Activated CD4-positive, alpha-beta T cell treated with anti-CD3 and anti-CD28 coated beads, Interleukin-10, Interleukin-2, amounts not matched to agents 100 ng/mL and 50 ng/mL, durations not matched to agents 16 hours and 8 hours (primary cell): ENCODE results near the gene CNOT6.
"Not testable (repeated sequence)": the region's sequence is repeated elsewhere in the genome, so short reads cannot be mapped to it uniquely, and the experiment has no call there.

Experiments used
- DNase-seq: peaks from one replicate; pipeline ENCODE4 v3.0.0-alpha.2; 2020

The CNOT6 gene

GRCh38 chr5:180494060-180494509 is at the start of gene CNOT6:
CNOT6 (plus strand) TSS chr5:180494379; CDS start chr5:180529277, 34,898 bp downstream.
- peak; percentile 95 for DNase-seq

DNA sequence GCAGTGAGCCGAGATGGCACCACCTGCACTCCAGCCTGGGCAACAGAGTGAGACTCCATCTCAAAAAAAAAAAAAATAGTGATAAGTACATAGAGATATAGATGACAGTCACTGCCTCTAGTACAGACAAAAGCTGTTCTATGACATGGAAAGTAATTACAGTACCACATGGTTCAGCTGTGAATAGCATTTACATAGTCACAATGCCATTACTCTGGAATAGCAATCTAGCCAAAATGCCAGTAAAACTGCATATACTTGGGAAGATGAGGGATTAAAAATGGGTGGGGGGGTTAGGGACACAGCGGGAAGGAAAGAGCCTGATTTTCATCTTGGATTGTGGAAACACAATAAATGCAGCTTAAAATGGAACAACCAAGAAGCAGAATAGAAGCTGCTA is 39.4 kb upstream of the CNOT6 start:
- DNase-seq: no peak

- DNase-seq: no peak
These were observed 38.3 kb upstream of the CNOT6 start for GRCh38 chr5:180455872-180456271.

- no peak for DNase-seq
These were observed 37.4 kb upstream of the CNOT6 start for GRCh38 chr5:180456792-180457191.

DNA sequence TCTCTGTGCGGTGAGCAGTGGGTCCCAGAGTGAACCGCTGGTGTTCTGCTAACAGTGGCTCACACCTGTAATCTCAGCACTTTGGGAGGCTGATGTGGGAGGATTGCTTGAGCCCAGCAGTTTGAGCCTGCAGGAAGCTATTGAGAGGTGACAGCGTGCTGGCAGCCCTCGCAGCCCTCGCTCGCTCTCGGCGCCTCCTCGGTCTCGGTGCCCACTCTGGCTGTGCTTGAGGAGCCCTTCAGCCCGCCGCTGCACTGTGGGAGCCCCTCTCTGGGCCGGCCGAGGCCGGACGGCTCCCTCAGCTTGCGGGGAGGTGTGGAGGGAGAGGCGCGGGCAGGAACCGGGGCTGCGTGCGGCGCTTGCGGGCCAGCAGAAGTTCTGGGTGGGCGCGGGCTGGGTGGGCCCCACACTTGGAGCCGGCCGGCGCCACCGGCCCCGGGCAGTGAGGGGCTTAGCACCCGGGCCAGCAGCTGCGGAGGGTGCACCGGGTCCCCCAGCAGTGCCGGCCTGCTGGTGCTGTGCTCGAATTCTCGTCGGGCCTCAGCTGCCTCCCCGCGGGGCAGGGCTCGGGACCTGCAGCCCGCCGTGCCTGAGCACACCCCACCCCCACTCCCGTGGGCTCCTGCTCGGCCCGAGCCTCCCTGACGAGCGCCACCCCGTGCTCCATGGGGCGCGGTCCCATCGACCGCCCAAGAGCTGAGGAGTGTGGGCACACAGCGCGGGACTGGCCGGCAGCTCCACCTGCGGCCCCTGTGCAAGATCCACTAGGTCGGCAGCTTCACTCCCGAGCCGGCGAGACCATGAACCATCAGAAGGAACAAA is 35.1 kb upstream of the CNOT6 start:
- not testable (repeated sequence) for DNase-seq

DNA sequence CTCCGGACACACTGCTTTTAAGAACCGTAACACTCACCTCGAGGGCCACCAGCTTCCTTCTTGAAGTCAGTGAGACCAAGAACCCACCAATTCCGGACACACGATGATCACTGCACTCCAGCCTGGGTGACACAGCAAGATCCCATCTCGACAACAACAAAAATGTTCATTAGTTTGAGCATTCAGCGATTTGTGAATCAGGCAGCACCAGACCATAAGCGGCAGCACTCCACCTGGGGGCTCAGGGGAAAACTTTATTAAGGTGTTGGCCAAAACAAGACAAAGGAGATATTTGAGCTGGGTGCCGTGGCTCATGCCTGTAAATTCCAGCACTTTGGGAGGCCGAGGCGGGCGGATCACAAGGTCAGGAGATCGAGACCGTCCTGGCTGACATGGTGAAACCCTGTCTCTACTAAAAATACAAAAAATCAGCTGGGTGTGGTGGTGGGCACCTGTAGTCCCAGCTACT is 34.5 kb upstream of the CNOT6 start:
- not testable (repeated sequence) for DNase-seq

GRCh38 chr5:180460834-180461233 is 33.3 kb upstream of the CNOT6 start:
- no peak for DNase-seq

GRCh38 chr5:180461303-180461702 is 32.9 kb upstream of the CNOT6 start:
- no peak for DNase-seq

- DNase-seq: no peak
These were observed 30.8 kb upstream of the CNOT6 start for GRCh38 chr5:180463216-180463900.

- no peak for DNase-seq
These were observed 30.1 kb upstream of the CNOT6 start for GRCh38 chr5:180463916-180464602.

DNA sequence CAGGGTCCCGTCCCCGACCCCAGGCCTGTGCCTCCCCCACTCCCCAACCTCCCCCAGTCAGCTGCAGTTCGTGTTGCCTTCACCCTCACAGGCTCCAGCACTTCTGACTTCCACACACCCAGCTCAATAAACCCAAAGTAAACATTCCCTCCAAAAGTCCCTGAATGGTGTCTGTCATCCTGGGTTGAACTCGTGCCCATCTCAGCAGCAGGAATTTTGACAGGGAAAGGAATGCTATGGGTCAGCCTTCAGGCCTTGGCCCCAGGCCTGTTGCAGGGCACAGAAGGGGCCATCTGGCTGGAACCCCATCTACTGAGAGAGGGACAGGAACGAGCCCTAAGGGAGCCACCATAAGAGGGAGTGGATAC is 29.6 kb upstream of the CNOT6 start:
- no peak for DNase-seq

GRCh38 chr5:180465052-180465451 is 29.1 kb upstream of the CNOT6 start:
- DNase-seq: not testable (repeated sequence)

DNA sequence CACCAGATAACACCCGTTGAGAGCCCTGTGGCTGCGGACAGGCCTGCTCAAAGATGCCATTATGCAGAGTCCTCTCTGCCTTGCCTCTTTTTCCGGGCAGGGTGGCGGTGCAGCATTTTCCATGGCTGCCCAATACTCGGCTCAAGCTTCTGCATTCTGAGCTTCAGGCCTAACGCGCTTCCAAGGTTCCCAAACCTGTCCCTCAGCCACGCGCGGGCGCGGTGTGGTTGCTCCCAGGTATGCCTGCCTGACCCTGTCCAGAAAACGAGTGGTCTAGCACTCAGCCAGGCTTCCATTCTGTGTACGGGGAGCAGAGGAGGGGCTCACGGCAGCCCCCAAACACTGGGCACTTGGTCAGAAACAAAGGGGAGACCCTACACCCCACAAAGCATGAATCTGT is 27.9 kb upstream of the CNOT6 start:
- DNase-seq: no peak

- no peak for DNase-seq
These were observed 26.9 kb upstream of the CNOT6 start for GRCh38 chr5:180467028-180467975.

DNA sequence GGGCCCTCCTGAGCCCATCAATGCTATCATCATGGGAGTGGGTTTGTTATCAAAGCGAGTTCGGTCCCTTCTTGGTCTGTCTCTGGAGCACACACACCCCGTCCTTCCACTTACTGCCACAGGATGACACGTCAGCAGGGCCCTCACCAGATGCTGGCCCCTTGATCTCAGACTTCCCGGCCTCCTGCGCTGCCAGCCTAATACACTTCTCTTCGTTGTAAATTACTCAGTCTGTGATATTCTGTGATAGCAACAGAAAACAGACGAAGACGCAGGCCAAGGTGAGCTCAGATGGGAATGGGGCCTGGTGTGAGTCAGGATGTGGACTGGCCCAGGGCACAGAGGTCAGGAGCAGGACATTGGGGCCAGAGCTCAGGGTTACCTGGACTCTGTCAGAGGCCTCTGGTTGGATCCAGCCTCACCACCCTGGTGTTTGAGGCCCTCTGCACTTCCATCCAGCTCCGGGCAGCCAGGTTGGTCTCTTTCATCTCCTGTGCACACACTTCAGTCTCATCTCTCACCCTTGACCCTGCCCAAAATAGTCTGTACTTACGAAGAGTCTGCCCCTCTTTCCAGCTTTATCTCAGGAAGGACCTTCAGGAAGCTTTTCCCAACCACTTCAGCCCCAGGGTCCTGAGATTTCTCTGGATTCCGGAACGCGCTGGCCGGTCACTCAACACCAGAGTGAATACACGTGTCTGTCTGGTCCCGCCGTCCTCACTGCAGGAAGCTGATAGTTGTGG is 26.0 kb upstream of the CNOT6 start:
- DNase-seq: no peak

DNA sequence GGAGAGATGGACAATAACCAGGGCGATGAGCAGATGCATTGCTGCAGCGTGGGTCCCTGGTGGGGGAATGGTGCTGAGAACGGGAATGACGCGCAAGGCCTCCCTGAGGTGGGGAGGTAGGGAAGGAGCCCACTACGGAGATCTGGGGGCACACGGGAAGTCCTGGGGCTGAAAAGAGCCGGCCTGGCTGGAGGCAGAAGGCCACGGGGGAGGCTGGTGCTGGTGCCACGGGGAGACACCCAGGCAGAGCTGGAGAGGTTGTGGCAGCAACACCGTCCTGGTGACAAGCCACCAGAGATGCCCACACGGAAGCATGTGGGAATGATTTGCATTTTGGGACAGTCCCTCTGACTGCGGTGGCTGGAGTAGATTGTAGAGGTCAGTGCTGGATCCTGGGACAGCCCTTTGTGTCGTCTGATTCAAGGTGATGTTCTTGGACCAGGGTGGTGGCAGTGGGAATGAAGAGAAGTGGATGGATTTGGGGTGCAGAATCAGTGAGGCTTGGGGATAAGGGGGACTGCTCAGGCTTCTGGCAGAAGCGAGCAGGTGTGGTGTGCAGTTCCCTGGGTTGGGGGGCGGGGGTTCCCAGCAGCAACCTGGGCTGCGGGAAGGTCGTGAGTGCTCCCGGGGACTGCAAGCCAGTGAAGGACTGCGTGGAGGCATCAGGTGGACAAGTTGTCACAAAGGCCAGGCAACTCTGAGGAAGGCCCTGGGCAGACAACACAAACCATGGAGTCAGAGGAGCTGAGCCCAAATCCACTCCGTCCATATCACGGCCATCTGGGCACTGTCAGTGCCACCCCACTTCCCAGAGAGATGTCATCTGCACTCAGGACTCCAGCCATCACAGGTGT is 25.2 kb upstream of the CNOT6 start:
- no peak for DNase-seq

- DNase-seq: no peak
These were observed 24.7 kb upstream of the CNOT6 start for GRCh38 chr5:180469586-180469865.

DNA sequence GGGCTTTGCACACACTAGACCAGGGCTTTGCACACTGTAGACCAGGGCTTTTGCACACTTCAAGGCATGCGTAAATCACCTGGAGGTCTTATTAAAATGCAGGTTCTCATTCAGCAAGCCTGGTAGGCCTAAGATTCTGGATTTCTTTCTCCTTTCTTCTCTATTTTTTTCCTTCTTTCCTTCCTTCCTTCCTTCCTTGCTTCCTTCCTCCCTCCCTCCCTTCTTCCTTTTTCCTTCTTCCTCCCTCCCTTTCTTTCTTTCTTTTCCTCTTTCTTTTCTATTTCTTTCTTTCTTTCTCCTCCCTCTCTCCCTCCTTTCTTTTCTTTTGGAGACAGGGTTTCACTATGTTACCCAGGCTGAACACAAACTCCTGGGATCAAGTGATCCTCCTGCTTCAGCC is 24.3 kb upstream of the CNOT6 start:
- DNase-seq: no peak

DNA sequence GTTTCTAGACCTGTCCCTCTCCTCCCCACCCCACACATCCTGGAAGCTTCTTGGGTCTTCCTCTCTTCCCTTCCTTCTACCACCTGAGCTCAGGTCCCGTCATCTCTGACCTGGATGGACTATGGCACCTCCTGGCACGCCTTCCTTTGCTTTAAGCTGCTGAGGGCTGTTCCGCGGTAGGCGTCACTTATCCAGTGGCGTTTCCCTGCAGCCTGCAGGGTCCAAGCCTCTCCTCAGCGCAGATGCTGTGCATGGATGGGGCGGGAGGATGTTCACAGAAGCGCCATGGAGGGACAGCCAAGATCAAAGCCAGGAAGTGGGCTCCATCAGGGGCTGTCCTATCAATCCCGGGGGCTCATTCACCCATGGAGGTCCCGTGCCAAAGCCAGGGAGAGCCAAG is 23.8 kb upstream of the CNOT6 start:
- no peak for DNase-seq

- peak; percentile 52 for DNase-seq
These were observed 23.1 kb upstream of the CNOT6 start for GRCh38 chr5:180470966-180471582.
